HG03097 (cell line): ENCODE results near the gene PTX4.

Source experiments
- ATAC-seq: cut with Tn5 transposase; IDR thresholded peaks from one replicate; pipeline ENCODE4 v1.9.1; 2021; ENCODE audit not compliant: unreplicated experiment, low FRiP score

PTX4 gene

GRCh38 chr16:1464894-1465566, 23.7 kb downstream of the PTX4 start:
- no peak for ATAC-seq

GRCh38 chr16:1464196-1464893, 24.4 kb downstream of the PTX4 start:
- ATAC-seq: no peak

- ATAC-seq: no peak
Observed at GRCh38 chr16:1461146-1461545, 27.6 kb downstream of the PTX4 start.

- no peak for ATAC-seq
Observed at GRCh38 chr16:1460602-1461138, 28.1 kb downstream of the PTX4 start.

GRCh38 chr16:1459967-1460366, 28.8 kb downstream of the PTX4 start:
- ATAC-seq: no peak

- ATAC-seq: no peak
Observed at GRCh38 chr16:1458977-1459341, 29.8 kb downstream of the PTX4 start.

GRCh38 chr16:1458336-1458976, 30.3 kb downstream of the PTX4 start:
- ATAC-seq: no peak

GRCh38 chr16:1457489-1458245, 31.1 kb downstream of the PTX4 start:
- no peak for ATAC-seq

- no peak for ATAC-seq
Observed at GRCh38 chr16:1456951-1457350, 31.8 kb downstream of the PTX4 start.

GRCh38 chr16:1455190-1456171, 33.3 kb downstream of the PTX4 start:
- ATAC-seq: no peak

GRCh38 chr16:1454561-1454960, 34.2 kb downstream of the PTX4 start:
- ATAC-seq: no peak

- ATAC-seq: no peak
Observed at GRCh38 chr16:1453316-1453715, 35.4 kb downstream of the PTX4 start.

- no peak for ATAC-seq
Observed at GRCh38 chr16:1452530-1452929, 36.2 kb downstream of the PTX4 start.

- no peak for ATAC-seq
Observed at GRCh38 chr16:1451702-1452392, 36.9 kb downstream of the PTX4 start.

- ATAC-seq: no peak
Observed at GRCh38 chr16:1450841-1451240, 37.9 kb downstream of the PTX4 start.

GRCh38 chr16:1450218-1450617, 38.5 kb downstream of the PTX4 start:
- no peak for ATAC-seq

- no peak for ATAC-seq
Observed at GRCh38 chr16:1449201-1449788, 39.4 kb downstream of the PTX4 start.

- no peak for ATAC-seq
Observed at GRCh38 chr16:1448536-1449116, 40.1 kb downstream of the PTX4 start.
